PC-9 (cell line): ENCODE results near the gene LAMB2. TPM values are rescaled to one million over a fixed set of nuclear protein-coding genes. Genes with fewer than 3 reads are reported as not detected.

Experiments
- BruUV-seq: library from RNA; stranded (reverse); fragments of 400-500 nt; replicated peaks from 2 replicates; lab custom pipeline; 2021; lab: Mats Ljungman, UMichigan
- CTCF ChIA-PET: fragments of 300-600 bp; sonication (Branson Sonifier 250); formaldehyde crosslinking; loops from one replicate; lab custom pipeline; 2022; ENCODE audit warnings: antibody characterized with exemption; lab: Charles Lee
- POLR2A ChIA-PET: fragments of 300-600 bp; sonication (Branson Sonifier 250); formaldehyde crosslinking; loops from one replicate; lab custom pipeline; 2022; ENCODE audit warnings: antibody characterized with exemption; ENCODE audit not compliant: unreplicated experiment; lab: Charles Lee
- DNase-seq, 2 experiments: peaks; one replicate each; pipeline versions ENCODE4 v3.0.0 to v3.0.0-alpha.2; 2015 to 2022; ENCODE audit warnings: mixed read lengths in 1 of 2
- H2AFZ ChIP-seq: fragments of 200-600 bp; sonication (generic); 2 replicates; pipeline ENCODE4 v1.8.1; 2017; ENCODE audit warnings: antibody characterized with exemption
- H3F3A ChIP-seq: fragments of 200-600 bp; sonication (generic); 2 replicates; pipeline ENCODE4 v1.8.1; 2017; ENCODE audit warnings: antibody characterized with exemption, mild to moderate bottlenecking, low read depth; ENCODE audit not compliant: insufficient read depth
- H3K27ac ChIP-seq: fragments of 200-600 bp; sonication (generic); 2 replicates; pipeline ENCODE4 v1.6.1; 2016; ENCODE audit warnings: mixed run types
- H3K27me3 ChIP-seq: fragments of 200-600 bp; sonication (generic); 2 replicates; pipeline ENCODE4 v1.6.1; 2016; ENCODE audit warnings: low read depth, mixed run types; ENCODE audit not compliant: insufficient read depth
- H3K36me3 ChIP-seq: fragments of 200-600 bp; sonication (generic); 2 replicates; pipeline ENCODE4 v1.6.1; 2016; ENCODE audit warnings: low read depth, mixed run types
- H3K4me1 ChIP-seq: fragments of 200-600 bp; sonication (generic); replicated peaks from 2 replicates; pipeline ENCODE4 v1.6.1; 2016; ENCODE audit warnings: mixed run types; ENCODE audit not compliant: insufficient read depth
- H3K4me2 ChIP-seq: fragments of 200-600 bp; sonication (generic); 2 replicates; pipeline ENCODE4 v1.6.1; 2017; ENCODE audit warnings: mixed run types
- H3K4me3 ChIP-seq: fragments of 200-600 bp; sonication (generic); 2 replicates; pipeline ENCODE4 v1.6.1; 2016; ENCODE audit warnings: mixed run types
- H3K79me2 ChIP-seq: fragments of 200-600 bp; sonication (generic); 2 replicates; pipeline ENCODE4 v1.6.1; 2017; ENCODE audit warnings: low read depth, mixed run types
- H3K9me2 ChIP-seq: fragments of 200-600 bp; sonication (generic); 2 replicates; pipeline ENCODE4 v1.8.1; 2017; ENCODE audit warnings: mild to moderate bottlenecking; ENCODE audit not compliant: insufficient read depth
- H3K9me3 ChIP-seq: fragments of 200-600 bp; sonication (generic); 2 replicates; pipeline ENCODE4 v1.8.1; 2016; ENCODE audit warnings: low read depth; ENCODE audit not compliant: insufficient read depth
- H4K20me1 ChIP-seq: fragments of 200-600 bp; sonication (generic); 2 replicates; pipeline ENCODE4 v1.8.1; 2017; ENCODE audit not compliant: insufficient read depth
- EZH2 ChIP-seq: fragments of 200-600 bp; sonication (generic); IDR thresholded peaks from 2 replicates; pipeline ENCODE4 v1.8.0; 2017; ENCODE audit warnings: antibody characterized with exemption, low read depth
- intact Hi-C: fragments of 100-400 bp; cut with micrococcal nuclease; formaldehyde crosslinking; loops from one replicate; pipeline ENCODE4 v1.10.0; 2022; ENCODE audit not compliant: unreplicated experiment
- total RNA-seq: library from RNA; stranded (reverse); gene quantifications from 2 replicates; pipeline ENCODE4 v1.2.3, GENCODE V29; 2021
- TF ChIP-seq, protein P1 (sequence below): fragments of 200-600 bp; sonication (generic); conservative IDR thresholded peaks from 2 replicates; pipeline ENCODE4 v1.6.1; 2017; ENCODE audit warnings: mixed run types, antibody characterized with exemption, mild to moderate bottlenecking, moderate library complexity

Gene LAMB2
- total RNA-seq, 1 experiment from 2014 or later: 230 TPM

DNA sequence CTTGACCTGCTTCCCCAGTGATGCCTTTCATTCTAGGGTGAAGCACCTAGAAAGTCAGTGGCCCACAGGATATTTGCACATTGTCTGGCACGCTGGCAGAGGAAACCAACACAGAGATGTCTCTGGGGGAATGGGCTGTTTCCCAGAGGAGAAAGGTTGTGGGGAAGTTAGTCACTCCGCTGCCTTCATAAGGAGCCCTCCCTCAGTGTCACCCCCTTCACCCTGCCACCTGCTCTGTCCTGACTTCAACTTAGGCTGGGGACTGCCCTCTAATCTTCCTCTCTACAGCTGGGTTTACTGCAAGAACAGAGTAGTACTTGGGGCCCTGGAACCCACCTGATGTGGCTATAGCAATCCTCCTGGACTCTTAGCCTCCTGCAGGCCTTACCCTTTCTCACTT is 44.2 kb upstream of the LAMB2 start:
- no peaks in the 10 kb centered on the region for H3F3A ChIP-seq
- no peaks in the 10 kb centered on the region for H4K20me1 ChIP-seq
- ChIA-PET POLR2A (no interaction called here), CTCF (no interaction called here)
- TF ChIP-seq, protein P1, sequence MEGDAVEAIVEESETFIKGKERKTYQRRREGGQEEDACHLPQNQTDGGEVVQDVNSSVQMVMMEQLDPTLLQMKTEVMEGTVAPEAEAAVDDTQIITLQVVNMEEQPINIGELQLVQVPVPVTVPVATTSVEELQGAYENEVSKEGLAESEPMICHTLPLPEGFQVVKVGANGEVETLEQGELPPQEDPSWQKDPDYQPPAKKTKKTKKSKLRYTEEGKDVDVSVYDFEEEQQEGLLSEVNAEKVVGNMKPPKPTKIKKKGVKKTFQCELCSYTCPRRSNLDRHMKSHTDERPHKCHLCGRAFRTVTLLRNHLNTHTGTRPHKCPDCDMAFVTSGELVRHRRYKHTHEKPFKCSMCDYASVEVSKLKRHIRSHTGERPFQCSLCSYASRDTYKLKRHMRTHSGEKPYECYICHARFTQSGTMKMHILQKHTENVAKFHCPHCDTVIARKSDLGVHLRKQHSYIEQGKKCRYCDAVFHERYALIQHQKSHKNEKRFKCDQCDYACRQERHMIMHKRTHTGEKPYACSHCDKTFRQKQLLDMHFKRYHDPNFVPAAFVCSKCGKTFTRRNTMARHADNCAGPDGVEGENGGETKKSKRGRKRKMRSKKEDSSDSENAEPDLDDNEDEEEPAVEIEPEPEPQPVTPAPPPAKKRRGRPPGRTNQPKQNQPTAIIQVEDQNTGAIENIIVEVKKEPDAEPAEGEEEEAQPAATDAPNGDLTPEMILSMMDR: no peak
- no peak for TF ChIP-seq EZH2
- intact Hi-C loops: loop anchor here (10.0 kb wide), 1 partner anchor 118 kb away; no protein-coding TSS in a partner anchor
- no peak overlapping the region for H3K4me2 ChIP-seq
- H3K79me2 ChIP-seq: no peaks in the 10 kb centered on the region
- no peaks in the 10 kb centered on the region for H3K4me1 ChIP-seq
- H3K4me3 ChIP-seq: no peak overlapping the region
- H3K27ac ChIP-seq: no peak overlapping the region
- H3K9me2 ChIP-seq: no peaks in the 10 kb centered on the region
- no peaks in the 10 kb centered on the region for H3K36me3 ChIP-seq
- no TSS peak for BruUV-seq
- H3K9me3 ChIP-seq: no peaks in the 10 kb centered on the region
- DNase-seq: no peak
- no peaks in the 10 kb centered on the region for H3K27me3 ChIP-seq
- no peak overlapping the region for H2AFZ ChIP-seq

DNA sequence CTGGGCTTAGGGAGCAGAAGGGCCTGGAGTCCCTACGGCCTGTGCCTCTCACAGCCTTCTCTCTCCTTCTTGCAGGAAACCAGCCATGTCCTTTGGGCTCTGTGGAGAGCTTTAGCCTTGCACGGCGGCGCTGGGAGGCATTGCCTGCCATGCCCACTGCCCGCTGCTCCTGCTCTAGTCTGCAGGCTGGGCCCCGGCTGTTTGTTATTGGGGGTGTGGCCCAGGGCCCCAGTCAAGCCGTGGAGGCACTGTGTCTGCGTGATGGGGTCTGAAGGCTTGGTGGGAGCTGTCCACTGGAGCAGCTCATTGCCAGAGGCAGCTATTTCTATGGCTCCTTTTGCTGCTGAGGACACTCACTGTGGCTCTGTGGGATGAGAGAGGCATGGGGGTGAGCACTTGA is 42.7 kb upstream of the LAMB2 start:
- no peak for DNase-seq
- H3K27me3 ChIP-seq: no peaks in the 10 kb centered on the region
- H3K4me1 ChIP-seq: no peaks in the 10 kb centered on the region
- TF ChIP-seq, protein P1: no peak
- no peak for TF ChIP-seq EZH2
- H3K79me2 ChIP-seq: no peaks in the 10 kb centered on the region
- H2AFZ ChIP-seq: no peak overlapping the region
- no peak overlapping the region for H3K4me2 ChIP-seq
- H3K27ac ChIP-seq: no peak overlapping the region
- ChIA-PET CTCF (no interaction called here), POLR2A (no interaction called here)
- H3K4me3 ChIP-seq: no peak overlapping the region
- H3K9me2 ChIP-seq: no peaks in the 10 kb centered on the region
- intact Hi-C loops: loop anchor here (10.0 kb wide), 1 partner anchor 119 kb away; no protein-coding TSS in a partner anchor
- no peaks in the 10 kb centered on the region for H3F3A ChIP-seq
- no TSS peak for BruUV-seq
- H3K9me3 ChIP-seq: no peaks in the 10 kb centered on the region
- no peaks in the 10 kb centered on the region for H4K20me1 ChIP-seq
- H3K36me3 ChIP-seq: no peaks in the 10 kb centered on the region

DNA sequence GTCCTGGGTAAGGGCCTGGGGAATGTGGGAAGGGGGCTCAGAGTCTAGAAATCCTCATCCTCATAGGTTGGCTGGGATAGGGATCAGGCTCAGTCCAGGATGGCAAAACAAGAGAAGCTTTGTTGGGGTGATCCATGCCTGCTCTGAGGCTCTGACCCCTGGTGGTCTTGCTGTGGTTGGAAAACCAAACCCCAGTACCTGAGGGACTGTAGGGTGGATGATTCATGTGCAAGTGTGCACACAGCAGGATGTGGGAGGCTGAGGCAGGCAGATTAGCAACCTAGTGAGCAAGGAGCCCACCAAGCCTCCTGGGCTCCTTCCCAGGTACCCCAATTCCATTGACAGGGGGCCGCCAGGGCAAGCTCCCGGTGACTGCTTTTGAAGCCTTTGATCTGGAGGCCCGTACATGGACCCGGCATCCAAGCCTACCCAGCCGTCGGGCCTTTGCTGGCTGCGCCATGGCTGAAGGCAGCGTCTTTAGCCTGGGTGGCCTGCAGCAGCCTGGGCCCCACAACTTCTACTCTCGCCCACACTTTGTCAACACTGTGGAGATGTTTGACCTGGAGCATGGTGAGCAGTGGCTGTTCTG is 41.6 kb upstream of the LAMB2 start:
- Histone ChIP-seq H3K4me1 (no peaks in the 10 kb centered on the region), H4K20me1 (no peaks in the 10 kb centered on the region), H3K4me2 (no peak overlapping the region), H3K27ac (no peak overlapping the region), H3F3A (no peaks in the 10 kb centered on the region), H3K27me3 (no peaks in the 10 kb centered on the region), H3K9me3 (no peaks in the 10 kb centered on the region), H3K79me2 (no peaks in the 10 kb centered on the region), H3K9me2 (no peaks in the 10 kb centered on the region), H3K36me3 (no peaks in the 10 kb centered on the region), H2AFZ (no peak overlapping the region), H3K4me3 (no peak overlapping the region)
- no TSS peak for BruUV-seq
- ChIA-PET POLR2A (no interaction called here), CTCF (interaction anchor here (0.6 kb wide), 1 partner anchor 135 kb away, joined by 7 read pairs; no protein-coding TSS in a partner anchor)
- intact Hi-C loops: loop anchor here (5.0 to 10.0 kb wide), 2 partner anchors 63 to 120 kb away; no protein-coding TSS in a partner anchor
- TF ChIP-seq, protein P1: no peak
- no peak for TF ChIP-seq EZH2
- no peak for DNase-seq
